Neural progenitor cell (in vitro differentiated cells): ENCODE data around the gene PHOX2A. TPM values are rescaled to one million over a fixed set of nuclear protein-coding genes. Genes with fewer than 3 reads are reported as not detected.

Experiments
- DNase-seq: peaks from one replicate; pipeline ENCODE4 v3.0.0-alpha.2; 2016; ENCODE audit warnings: low spot score
- H2AFZ ChIP-seq: fragments of 200-600 bp; sonication (generic); replicated peaks from 2 replicates; pipeline ENCODE4 v1.6.1; 2016; ENCODE audit warnings: antibody characterized with exemption
- H3F3A ChIP-seq: fragments of 200-600 bp; sonication (generic); 2 replicates; pipeline ENCODE4 v1.6.1; 2016; ENCODE audit warnings: antibody characterized with exemption, low read depth
- H3K27ac ChIP-seq: fragments of 200-600 bp; sonication (generic); 2 replicates; pipeline ENCODE4 v1.5.1; 2016; ENCODE audit warnings: mild to moderate bottlenecking
- H3K27me3 ChIP-seq: fragments of 200-600 bp; sonication (generic); 2 replicates; pipeline ENCODE4 v1.6.1; 2016; ENCODE audit warnings: mild to moderate bottlenecking, moderate library complexity
- H3K36me3 ChIP-seq: fragments of 200-600 bp; sonication (generic); 2 replicates; pipeline ENCODE4 v1.5.1; 2016
- H3K4me1 ChIP-seq: fragments of 200-600 bp; sonication (generic); 2 replicates; pipeline ENCODE4 v1.6.1; 2016; ENCODE audit warnings: mixed run types
- H3K4me2 ChIP-seq: fragments of 200-600 bp; sonication (generic); 2 replicates; pipeline ENCODE4 v1.6.1; 2016
- H3K4me3 ChIP-seq: fragments of 200-600 bp; sonication (generic); 2 replicates; pipeline ENCODE4 v1.5.1; 2016
- H3K79me2 ChIP-seq: fragments of 200-600 bp; sonication (generic); 2 replicates; pipeline ENCODE4 v1.6.1; 2016; ENCODE audit warnings: low read depth
- H3K9ac ChIP-seq: fragments of 200-600 bp; sonication (generic); 2 replicates; pipeline ENCODE4 v1.6.1; 2016
- H3K9me3 ChIP-seq: fragments of 200-600 bp; sonication (generic); 2 replicates; pipeline ENCODE4 v1.5.1; 2016; ENCODE audit warnings: low read depth
- H4K20me1 ChIP-seq: fragments of 200-600 bp; sonication (generic); 2 replicates; pipeline ENCODE4 v1.6.1; 2016; ENCODE audit warnings: low read depth
- H3K27ac Mint-ChIP-seq: 3 replicates; pipeline ENCODE4 v1.8.0; 2021; ENCODE audit warnings: mixed read lengths
- H3K27me3 Mint-ChIP-seq: 2 replicates; pipeline ENCODE4 v1.8.0; 2022; ENCODE audit warnings: low read depth, mild to moderate bottlenecking, inconsistent platforms, moderate library complexity, mixed read lengths; ENCODE audit not compliant: insufficient read depth
- H3K36me3 Mint-ChIP-seq: 3 replicates; pipeline ENCODE4 v1.8.0; 2021; ENCODE audit warnings: mixed read lengths
- H3K4me1 Mint-ChIP-seq: 3 replicates; pipeline ENCODE4 v1.8.0; 2021; ENCODE audit warnings: mixed read lengths
- H3K4me3 Mint-ChIP-seq: 3 replicates; pipeline ENCODE4 v1.8.0; 2021; ENCODE audit warnings: mild to moderate bottlenecking, moderate library complexity, mixed read lengths
- H3K9me3 Mint-ChIP-seq: 3 replicates; pipeline ENCODE4 v1.8.0; 2020; ENCODE audit warnings: mixed read lengths
- CTCF ChIP-seq: fragments of 200-600 bp; sonication (generic); IDR thresholded peaks from 2 replicates; pipeline ENCODE4 v1.5.1; 2017; ENCODE audit warnings: antibody characterized with exemption, mild to moderate bottlenecking
- EZH2 ChIP-seq: fragments of 200-600 bp; sonication (generic); IDR thresholded peaks from 2 replicates; pipeline ENCODE4 v1.6.1; 2017; ENCODE audit warnings: antibody characterized with exemption, mild to moderate bottlenecking, moderate library complexity
- EZH2phosphoT487 ChIP-seq: fragments of 200-600 bp; sonication (generic); IDR thresholded peaks from 2 replicates; pipeline ENCODE4 v1.6.1; 2017; ENCODE audit warnings: antibody characterized with exemption
- total RNA-seq: library from RNA; depleted of rRNA; stranded (reverse); fragments of >200 nt; gene quantifications from 2 replicates; pipeline ENCODE4 v1.2.3, GENCODE V29; 2015; ENCODE audit warnings: low replicate concordance

The PHOX2A gene
- total RNA-seq, 1 donor from 2014 or later: not detected

DNA sequence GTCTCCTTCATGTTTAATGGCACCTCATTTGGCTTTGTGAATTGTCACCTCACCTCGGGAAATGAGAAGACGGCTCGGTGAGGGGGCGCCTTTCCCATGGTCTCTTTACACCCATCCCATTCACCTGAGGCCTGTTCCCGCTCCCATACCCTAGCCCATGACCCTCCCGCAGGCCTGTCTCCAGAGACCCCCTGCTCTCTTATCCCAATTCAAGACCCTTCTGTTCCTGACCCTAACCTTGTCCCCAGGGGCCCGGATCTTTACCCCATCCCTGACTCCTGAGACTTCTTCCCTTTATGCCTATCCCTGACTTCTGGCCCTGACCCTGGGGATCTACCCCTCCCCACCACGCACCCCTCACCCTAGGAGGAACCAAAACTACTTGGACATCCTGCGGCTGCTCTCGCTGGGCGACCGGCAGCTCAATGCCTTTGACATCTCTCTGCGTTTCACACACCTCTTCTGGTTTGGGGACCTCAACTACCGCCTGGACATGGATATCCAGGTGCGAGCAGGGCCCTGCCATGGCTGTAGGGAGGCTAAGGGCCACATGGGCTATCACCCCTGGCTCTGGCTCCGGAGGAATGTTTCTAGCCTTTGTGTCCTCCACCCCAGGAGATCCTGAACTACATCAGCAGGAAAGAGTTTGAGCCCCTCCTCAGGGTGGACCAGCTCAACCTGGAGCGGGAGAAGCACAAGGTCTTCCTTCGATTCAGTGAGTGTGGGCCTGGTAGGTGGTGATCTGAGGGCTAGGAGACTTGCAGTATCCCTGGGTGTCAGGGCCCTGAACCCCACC, 11.5 kb downstream of the PHOX2A start:
- no peaks in the 10 kb centered on the region for H3K36me3 ChIP-seq
- H3K27me3 Mint-ChIP-seq: peaks cover 2% of the 10 kb centered on the region
- no peak overlapping the region for H2AFZ ChIP-seq
- no peak overlapping the region for H3K27ac Mint-ChIP-seq
- H3K4me2 ChIP-seq: no peak overlapping the region
- no peak overlapping the region for H3K4me3 ChIP-seq
- peaks cover 5% of the 10 kb centered on the region for H4K20me1 ChIP-seq
- H3K27me3 ChIP-seq: no peaks in the 10 kb centered on the region
- H3F3A ChIP-seq: peaks cover 11% of the 10 kb centered on the region
- TF ChIP-seq EZH2: no peak
- no peaks in the 10 kb centered on the region for H3K4me1 ChIP-seq
- H3K9ac ChIP-seq: no peak overlapping the region
- no peak overlapping the region for H3K27ac ChIP-seq
- no peaks in the 10 kb centered on the region for H3K9me3 ChIP-seq
- DNase-seq: no peak
- no peak overlapping the region for H3K4me3 Mint-ChIP-seq
- no peaks in the 10 kb centered on the region for H3K9me3 Mint-ChIP-seq
- H3K4me1 Mint-ChIP-seq: peaks cover 3% of the 10 kb centered on the region
- peaks cover 41% of the 10 kb centered on the region for H3K36me3 Mint-ChIP-seq
- H3K79me2 ChIP-seq: no peaks in the 10 kb centered on the region

- Histone ChIP-seq H3K27me3 (no peaks in the 10 kb centered on the region), H3K4me1 (no peaks in the 10 kb centered on the region), H3K4me2 (no peak overlapping the region), H3K4me3 (no peak overlapping the region), H3F3A (peaks cover 5% of the 10 kb centered on the region), H3K9ac (no peak overlapping the region), H3K9me3 (no peaks in the 10 kb centered on the region), H3K36me3 (no peaks in the 10 kb centered on the region), H2AFZ (no peak overlapping the region), H4K20me1 (peaks cover 7% of the 10 kb centered on the region), H3K27ac (no peak overlapping the region), H3K79me2 (peaks cover 7% of the 10 kb centered on the region)
- Mint-ChIP-seq H3K27me3 (peaks cover 2% of the 10 kb centered on the region), H3K27ac (no peak overlapping the region), H3K4me1 (peaks cover 7% of the 10 kb centered on the region), H3K4me3 (no peak overlapping the region), H3K36me3 (peaks cover 40% of the 10 kb centered on the region), H3K9me3 (no peaks in the 10 kb centered on the region)
- TF ChIP-seq CTCF: no peak
- no peak for TF ChIP-seq EZH2phosphoT487
- TF ChIP-seq EZH2: no peak
- DNase-seq: no peak
These were observed 12.3 kb downstream of the PHOX2A start for GRCh38 chr11:72231396-72232259.

GRCh38 chr11:72230764-72231365, 13.1 kb downstream of the PHOX2A start:
- no peak overlapping the region for H3K27ac Mint-ChIP-seq
- peaks cover 15% of the 10 kb centered on the region for H3K79me2 ChIP-seq
- no peak overlapping the region for H3K27ac ChIP-seq
- peaks cover 13% of the 10 kb centered on the region for H3K4me1 Mint-ChIP-seq
- H3K4me1 ChIP-seq: peaks cover under 1% of the 10 kb centered on the region
- peaks cover 15% of the 10 kb centered on the region for H4K20me1 ChIP-seq
- peaks cover 2% of the 10 kb centered on the region for H3K27me3 Mint-ChIP-seq
- DNase-seq: no peak
- H3K36me3 ChIP-seq: no peaks in the 10 kb centered on the region
- TF ChIP-seq EZH2phosphoT487 (no peak), EZH2 (no peak), CTCF (no peak)
- H3F3A ChIP-seq: no peaks in the 10 kb centered on the region
- H3K4me3 Mint-ChIP-seq: no peak overlapping the region
- H3K9me3 ChIP-seq: no peaks in the 10 kb centered on the region
- H3K4me3 ChIP-seq: no peak overlapping the region
- H3K36me3 Mint-ChIP-seq: peaks cover 38% of the 10 kb centered on the region
- H2AFZ ChIP-seq: no peak overlapping the region
- H3K27me3 ChIP-seq: no peaks in the 10 kb centered on the region
- no peak overlapping the region for H3K9ac ChIP-seq
- no peak overlapping the region for H3K4me2 ChIP-seq
- no peaks in the 10 kb centered on the region for H3K9me3 Mint-ChIP-seq
